Left kidney (tissue), 2 donors: Measurements from ENCODE around the gene PRDM12. TPM values are rescaled to one million over a fixed set of nuclear protein-coding genes. Genes with fewer than 3 reads are reported as not detected.

ENCODE experiments used
- DNase-seq: peaks from one replicate; pipeline ENCODE4 v3.0.0-alpha.2; 2013
- polyA plus RNA-seq: library from polyadenylated mRNA; unstranded; fragments of 120-200 nt; gene quantifications from one replicate; pipeline ENCODE4 v1.2.1, GENCODE V29; 2013; ENCODE audit not compliant: insufficient read length

Gene PRDM12
- polyA plus RNA-seq, 1 donor, result not detected

DNA sequence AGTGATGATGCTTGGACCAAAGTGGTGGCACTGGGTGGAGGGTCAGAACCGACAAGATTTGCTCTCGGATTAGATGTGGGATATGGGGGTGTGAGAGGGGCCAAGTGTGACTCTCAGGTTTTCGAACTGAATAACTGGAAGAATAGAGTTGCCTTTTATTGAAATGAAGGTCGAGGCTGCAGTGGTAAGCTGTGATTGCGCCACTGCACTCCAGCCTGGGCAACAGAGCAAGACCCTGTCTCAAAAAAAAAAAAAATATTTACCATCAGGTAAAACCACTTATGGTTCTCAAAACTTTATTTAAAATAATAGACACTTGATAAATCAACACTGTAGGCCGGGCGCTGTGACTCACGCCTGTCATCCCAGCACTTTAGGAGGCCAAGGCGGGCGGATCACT lies 56.4 kb downstream of the PRDM12 start:
- DNase-seq, result no peak

DNA sequence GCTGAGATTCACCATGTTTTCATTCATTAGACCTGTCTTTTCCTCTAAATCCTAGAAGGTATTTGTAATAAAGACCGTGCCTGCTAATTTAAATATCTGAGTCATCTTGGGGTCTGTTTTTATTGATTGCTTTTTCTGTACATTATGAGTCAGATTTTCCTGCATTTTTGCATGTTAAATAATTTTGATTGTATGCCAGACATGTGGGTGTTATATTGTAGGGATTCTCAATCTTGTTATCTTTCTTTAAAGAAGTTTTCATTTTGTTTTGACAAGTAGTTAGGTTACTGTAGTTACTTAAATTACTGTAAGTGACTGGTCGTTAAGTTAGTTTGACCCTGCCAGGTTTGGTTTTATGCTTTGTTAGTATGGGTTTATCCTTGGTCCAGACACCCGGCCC lies 64.3 kb downstream of the PRDM12 start:
- no peak for DNase-seq

DNA sequence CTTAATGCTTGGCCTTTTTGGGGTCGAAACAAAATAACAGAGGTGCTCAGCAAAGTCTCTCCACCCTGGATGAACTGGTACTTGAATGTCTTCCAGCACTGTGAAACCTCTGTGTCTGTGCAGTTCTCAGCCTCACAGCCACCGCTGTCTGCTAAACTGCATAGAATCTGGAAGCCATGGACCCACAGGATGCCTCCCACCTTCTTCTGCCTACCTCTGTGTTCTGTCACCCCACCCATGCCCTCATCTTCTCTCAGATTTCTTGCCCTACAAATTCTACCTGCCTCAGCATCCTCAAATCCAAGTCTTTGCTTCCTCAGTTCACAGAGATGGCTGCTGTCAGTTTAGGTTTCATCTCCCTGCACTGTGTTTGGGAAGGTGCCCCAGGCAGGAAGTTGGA lies 64.8 kb downstream of the PRDM12 start:
- no peak for DNase-seq

DNA sequence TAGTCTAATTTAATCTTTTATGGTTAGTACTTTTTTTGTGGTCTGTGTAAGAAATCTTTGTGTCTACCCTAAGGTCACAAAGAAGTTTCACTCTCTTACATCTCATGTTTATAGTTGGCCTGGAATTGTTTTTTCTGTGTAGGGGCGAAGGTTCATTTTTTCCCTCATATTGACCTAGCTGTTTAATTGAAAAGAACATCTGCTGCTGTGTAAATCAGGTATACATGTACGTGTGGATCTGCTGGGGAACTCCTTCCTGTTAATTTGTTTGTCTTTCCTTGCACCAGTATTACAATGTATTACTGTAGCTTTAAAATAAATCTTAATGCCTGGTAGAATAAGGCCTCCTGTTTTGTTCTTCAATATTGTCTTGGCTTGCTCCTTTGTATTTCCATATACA lies 67.0 kb downstream of the PRDM12 start:
- no peak for DNase-seq

DNA sequence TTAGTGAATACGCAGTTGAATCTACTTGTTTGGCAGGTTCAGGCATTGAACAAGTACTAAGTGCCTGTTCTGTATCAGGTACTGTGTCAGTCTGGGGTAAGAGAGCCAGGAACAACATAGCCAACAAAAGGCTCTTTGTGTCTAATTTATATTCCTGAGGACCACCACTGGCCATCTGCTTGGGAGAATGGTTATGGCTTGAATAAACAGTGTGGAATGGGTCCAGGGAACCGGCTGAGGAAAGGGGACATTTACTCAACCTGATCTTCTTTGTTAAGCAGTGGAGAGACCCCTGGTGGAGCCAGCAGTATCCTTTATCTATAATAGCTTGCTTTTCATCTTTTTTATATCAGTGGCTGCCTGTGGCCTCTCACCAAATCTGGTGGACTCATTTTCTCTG lies 67.7 kb downstream of the PRDM12 start:
- no peak for DNase-seq

Other genes starting within 250 kb of the PRDM12 start
- gene ASS1, start 219.6 kb upstream of the PRDM12 start, polyA plus RNA-seq, result 281 TPM
- gene FUBP3, start 85.0 kb upstream of the PRDM12 start, polyA plus RNA-seq, result 76.2 TPM
- 51.7 TPM for gene EXOSC2, start 29.2 kb downstream of the PRDM12 start, polyA plus RNA-seq
- 72.6 TPM for gene ABL1, start 170.7 kb downstream of the PRDM12 start, polyA plus RNA-seq
- gene QRFP, start 232.2 kb downstream of the PRDM12 start, polyA plus RNA-seq, result 0.30 TPM